ENCODE data around the gene SCLY. TPM values are rescaled to one million over a fixed set of nuclear protein-coding genes. Genes with fewer than 3 reads are reported as not detected.
"Not testable (repeated sequence)": the region's sequence is repeated elsewhere in the genome, so short reads cannot be mapped to it uniquely, and the experiment has no call there.

The SCLY gene
- total and polyA plus RNA-seq, 2 donors (not counting 1 experiment from before 2014, with no cell fraction given) = 5.3 to 16.5 TPM

DNA sequence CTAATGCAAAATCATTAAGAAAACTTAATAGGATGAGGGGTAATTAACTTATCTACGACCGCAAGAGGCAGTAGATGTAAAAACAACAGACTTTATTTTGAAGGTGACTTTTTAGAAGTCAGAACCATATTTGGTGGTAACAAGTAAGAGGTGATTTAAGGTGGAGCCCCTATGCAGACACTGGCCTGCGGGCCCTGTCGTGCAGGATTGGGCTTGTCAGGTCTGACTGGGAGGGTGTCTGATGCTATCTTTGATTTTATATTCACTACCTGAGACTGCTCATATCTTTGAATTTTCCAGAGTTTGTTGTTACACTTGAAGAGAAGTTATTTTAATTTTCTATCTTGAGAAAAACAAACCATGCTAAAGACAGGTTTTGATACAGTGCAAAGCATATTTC is 29.1 kb upstream of the SCLY start:
- DNase-seq (ENCODE audit: low read depth in 2 of 2) = no peak
- H3K27ac ChIP-seq (ENCODE audit: insufficient read depth, low read length) = no peak overlapping the region
- H3K79me2 ChIP-seq (ENCODE audit: control insufficient read depth, insufficient read depth, low read length) = no peaks in the 10 kb centered on the region
- no peak overlapping the region for H2AFZ ChIP-seq (ENCODE audit: low read length)
- H3K4me1 ChIP-seq (ENCODE audit: control insufficient read depth, extremely low read depth, insufficient read depth, low read length) = no peaks in the 10 kb centered on the region
- no peaks in the 10 kb centered on the region for H4K20me1 ChIP-seq (ENCODE audit: control insufficient read depth, extremely low read depth, insufficient read depth, low read length)
- H3K4me2 ChIP-seq (ENCODE audit: extremely low read depth, insufficient read depth, low read length) = no peak overlapping the region
- no peaks in the 10 kb centered on the region for H3K9me3 ChIP-seq (ENCODE audit: control insufficient read depth, insufficient read depth, low read depth, low read length)
- peaks cover 7% of the 10 kb centered on the region for H3K36me3 ChIP-seq (ENCODE audit: control insufficient read depth, insufficient read depth, low read length)
- no peak overlapping the region for H3K9ac ChIP-seq (ENCODE audit: insufficient read depth, low read length)
- no peak overlapping the region for H3K4me3 ChIP-seq (replicated peaks in 1 of 4; ENCODE audit: control extremely low read depth in 1 of 4, insufficient read depth in 1 of 4, low read depth in 3 of 4, low read length in 4 of 4)
- no peak for TF ChIP-seq EZH2 (IDR thresholded peaks at IDR 0.05; ENCODE audit: low read length, missing control alignments)
- TF ChIP-seq, protein P1, sequence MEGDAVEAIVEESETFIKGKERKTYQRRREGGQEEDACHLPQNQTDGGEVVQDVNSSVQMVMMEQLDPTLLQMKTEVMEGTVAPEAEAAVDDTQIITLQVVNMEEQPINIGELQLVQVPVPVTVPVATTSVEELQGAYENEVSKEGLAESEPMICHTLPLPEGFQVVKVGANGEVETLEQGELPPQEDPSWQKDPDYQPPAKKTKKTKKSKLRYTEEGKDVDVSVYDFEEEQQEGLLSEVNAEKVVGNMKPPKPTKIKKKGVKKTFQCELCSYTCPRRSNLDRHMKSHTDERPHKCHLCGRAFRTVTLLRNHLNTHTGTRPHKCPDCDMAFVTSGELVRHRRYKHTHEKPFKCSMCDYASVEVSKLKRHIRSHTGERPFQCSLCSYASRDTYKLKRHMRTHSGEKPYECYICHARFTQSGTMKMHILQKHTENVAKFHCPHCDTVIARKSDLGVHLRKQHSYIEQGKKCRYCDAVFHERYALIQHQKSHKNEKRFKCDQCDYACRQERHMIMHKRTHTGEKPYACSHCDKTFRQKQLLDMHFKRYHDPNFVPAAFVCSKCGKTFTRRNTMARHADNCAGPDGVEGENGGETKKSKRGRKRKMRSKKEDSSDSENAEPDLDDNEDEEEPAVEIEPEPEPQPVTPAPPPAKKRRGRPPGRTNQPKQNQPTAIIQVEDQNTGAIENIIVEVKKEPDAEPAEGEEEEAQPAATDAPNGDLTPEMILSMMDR (conservative IDR thresholded peaks at IDR 0.05 in 1 of 2, IDR thresholded peaks at IDR 0.05 in 1 of 2; ENCODE audit: low read depth in 1 of 2, low read length in 2 of 2) = no peak
- no peaks in the 10 kb centered on the region for H3K27me3 ChIP-seq (ENCODE audit: control insufficient read depth, insufficient read depth, low read length)

DNA sequence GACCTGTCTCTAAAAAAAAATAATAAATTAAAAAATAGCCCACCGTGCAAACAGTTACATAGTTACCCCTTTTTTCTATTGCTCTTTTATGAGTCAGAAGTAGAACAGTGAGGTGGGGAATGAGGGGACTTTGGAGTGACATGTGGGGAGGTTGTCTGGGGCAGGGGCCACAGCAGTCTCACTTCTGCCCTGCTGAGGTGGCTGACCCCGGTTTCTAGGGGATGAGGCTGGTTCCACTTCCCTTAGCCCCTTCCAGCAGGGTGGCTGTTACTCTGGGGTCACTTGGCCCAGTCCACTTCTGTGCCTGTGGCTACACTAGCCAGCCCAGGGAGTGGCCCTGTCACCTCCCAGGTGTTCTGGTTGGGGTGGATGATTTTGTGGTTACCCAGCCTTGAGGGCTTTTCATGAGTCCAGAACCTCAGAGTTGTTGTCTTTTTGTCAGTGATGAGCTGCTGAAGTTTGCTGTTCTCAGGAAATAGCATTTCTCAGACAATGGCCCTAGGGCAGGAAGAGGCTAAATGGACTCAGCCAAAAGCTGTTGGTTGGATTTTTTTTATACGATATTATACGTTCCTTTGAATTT is 28.0 kb upstream of the SCLY start:
- no peaks in the 10 kb centered on the region for H4K20me1 ChIP-seq (ENCODE audit: control insufficient read depth, extremely low read depth, insufficient read depth, low read length)
- H3K4me2 ChIP-seq (ENCODE audit: extremely low read depth, insufficient read depth, low read length) = no peak overlapping the region
- no peak for DNase-seq (ENCODE audit: low read depth in 2 of 2)
- no peak overlapping the region for H2AFZ ChIP-seq (ENCODE audit: low read length)
- peaks cover 8% of the 10 kb centered on the region for H3K36me3 ChIP-seq (ENCODE audit: control insufficient read depth, insufficient read depth, low read length)
- no peak overlapping the region for H3K4me3 ChIP-seq (replicated peaks in 1 of 4; ENCODE audit: control extremely low read depth in 1 of 4, insufficient read depth in 1 of 4, low read depth in 3 of 4, low read length in 4 of 4)
- no peak for TF ChIP-seq EZH2 (IDR thresholded peaks at IDR 0.05; ENCODE audit: low read length, missing control alignments)
- TF ChIP-seq, protein P1 (conservative IDR thresholded peaks at IDR 0.05 in 1 of 2, IDR thresholded peaks at IDR 0.05 in 1 of 2; ENCODE audit: low read depth in 1 of 2, low read length in 2 of 2) = no peak
- H3K27me3 ChIP-seq (ENCODE audit: control insufficient read depth, insufficient read depth, low read length) = no peaks in the 10 kb centered on the region
- H3K79me2 ChIP-seq (ENCODE audit: control insufficient read depth, insufficient read depth, low read length) = no peaks in the 10 kb centered on the region
- no peaks in the 10 kb centered on the region for H3K9me3 ChIP-seq (ENCODE audit: control insufficient read depth, insufficient read depth, low read depth, low read length)
- no peak overlapping the region for H3K9ac ChIP-seq (ENCODE audit: insufficient read depth, low read length)
- no peaks in the 10 kb centered on the region for H3K4me1 ChIP-seq (ENCODE audit: control insufficient read depth, extremely low read depth, insufficient read depth, low read length)
- H3K27ac ChIP-seq (ENCODE audit: insufficient read depth, low read length) = no peak overlapping the region

DNA sequence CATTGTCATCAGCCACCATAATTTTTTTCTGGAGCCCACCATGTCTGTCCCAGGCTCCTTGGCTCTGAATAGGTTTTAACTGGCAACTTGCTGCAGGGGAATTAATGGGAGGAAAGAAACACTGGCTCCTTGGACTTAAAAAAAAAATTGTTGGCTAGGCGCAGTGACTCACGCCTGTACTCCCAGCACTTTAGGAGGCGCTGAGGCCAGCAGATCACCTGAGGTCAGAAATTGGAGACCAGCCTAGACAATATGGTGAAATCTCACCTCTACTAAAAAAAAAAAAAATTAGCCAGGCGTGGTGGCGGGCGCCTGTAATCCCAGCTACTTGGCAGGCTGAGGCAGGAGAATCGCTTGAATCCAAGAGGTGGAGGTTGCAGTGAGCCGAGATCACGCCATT is 26.8 kb upstream of the SCLY start:
- H3K27ac ChIP-seq (ENCODE audit: insufficient read depth, low read length); DNase-seq (ENCODE audit: low read depth in 2 of 2); H3K4me2 ChIP-seq (ENCODE audit: extremely low read depth, insufficient read depth, low read length); H3K4me1 ChIP-seq (ENCODE audit: control insufficient read depth, extremely low read depth, insufficient read depth, low read length); H3K9me3 ChIP-seq (ENCODE audit: control insufficient read depth, insufficient read depth, low read depth, low read length); H3K4me3 ChIP-seq (replicated peaks in 1 of 4; ENCODE audit: control extremely low read depth in 1 of 4, insufficient read depth in 1 of 4, low read depth in 3 of 4, low read length in 4 of 4); H2AFZ ChIP-seq (ENCODE audit: low read length); H3K27me3 ChIP-seq (ENCODE audit: control insufficient read depth, insufficient read depth, low read length); H4K20me1 ChIP-seq (ENCODE audit: control insufficient read depth, extremely low read depth, insufficient read depth, low read length); H3K9ac ChIP-seq (ENCODE audit: insufficient read depth, low read length); H3K79me2 ChIP-seq (ENCODE audit: control insufficient read depth, insufficient read depth, low read length): not testable (repeated sequence)
- peaks cover 16% of the 10 kb centered on the region for H3K36me3 ChIP-seq (ENCODE audit: control insufficient read depth, insufficient read depth, low read length)
